NCI-H2171 treated with DMSO at 0.1 percent for 48 hours (cell line): ENCODE results near the gene DAAM2.

Experiments
- DNase-seq: peaks from one replicate; lab custom pipeline; 2025; lab: John Stamatoyannopoulos, UW

The DAAM2 gene

DNA sequence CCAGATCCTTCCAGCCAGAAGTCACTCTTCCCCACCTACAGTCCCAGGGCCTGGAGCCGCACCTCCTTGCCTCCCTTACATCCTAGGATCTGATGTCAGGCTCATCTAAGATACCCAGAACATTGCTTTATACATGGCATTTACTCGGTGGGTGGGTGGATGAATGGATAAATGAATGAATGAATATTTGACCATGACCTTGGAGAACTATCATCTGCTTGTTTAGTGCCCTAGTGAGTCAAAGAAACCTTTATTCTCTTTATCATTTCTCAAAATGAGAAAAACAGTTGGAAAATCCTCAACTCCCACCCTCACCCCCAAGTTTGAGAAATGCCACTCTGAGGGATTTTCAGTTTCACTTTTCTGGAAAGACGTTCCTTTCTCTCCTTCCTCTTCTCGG lies 56.0 kb downstream of the DAAM2 start:
- no peak for DNase-seq

DNA sequence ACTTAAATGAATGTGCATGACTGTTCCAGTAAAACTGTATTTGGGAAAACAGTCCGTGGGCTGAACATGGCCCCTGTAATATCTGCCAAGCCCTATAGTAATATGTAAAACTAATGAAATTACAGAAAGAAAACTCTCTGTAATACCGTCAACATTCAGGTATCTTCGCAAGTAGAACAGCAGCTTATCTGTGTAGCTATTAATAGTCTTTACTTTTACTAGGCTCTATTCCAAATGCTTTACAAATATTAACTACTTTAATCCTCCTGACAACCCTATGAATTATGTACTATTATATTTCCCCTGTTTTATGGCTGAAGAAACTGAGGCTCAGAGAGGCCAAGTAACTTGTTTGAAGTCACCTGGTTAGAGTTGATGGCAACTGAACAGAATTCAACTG lies 57.1 kb downstream of the DAAM2 start:
- DNase-seq, result no peak

- no peak for DNase-seq
These were observed 57.6 kb downstream of the DAAM2 start for GRCh38 chr6:39849764-39850163.

GRCh38 chr6:39850736-39851297 lies 58.6 kb downstream of the DAAM2 start:
- DNase-seq, result peak; percentile 11

- no peak for DNase-seq
These were observed 59.2 kb downstream of the DAAM2 start for GRCh38 chr6:39851331-39851730.

DNA sequence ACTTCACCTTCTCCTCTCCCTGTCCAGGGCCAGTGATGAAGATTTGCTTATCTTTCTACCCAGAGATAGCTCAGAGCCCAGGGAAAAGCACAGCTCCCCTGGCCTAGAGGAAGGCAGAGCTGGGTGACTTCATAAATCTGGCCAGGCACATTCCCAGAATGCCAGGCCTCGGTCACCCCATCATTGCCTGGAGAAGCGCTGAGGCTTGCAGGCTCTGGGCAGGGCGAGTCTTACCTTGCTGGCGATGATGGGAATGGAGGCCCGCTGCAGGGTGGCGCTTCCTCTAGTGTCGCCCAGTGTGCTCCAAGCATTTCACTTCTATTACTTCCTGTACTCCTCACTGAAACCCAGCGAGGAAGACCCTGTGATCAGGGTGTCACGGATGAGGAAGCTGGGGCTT lies 60.1 kb downstream of the DAAM2 start:
- no peak for DNase-seq

DNA sequence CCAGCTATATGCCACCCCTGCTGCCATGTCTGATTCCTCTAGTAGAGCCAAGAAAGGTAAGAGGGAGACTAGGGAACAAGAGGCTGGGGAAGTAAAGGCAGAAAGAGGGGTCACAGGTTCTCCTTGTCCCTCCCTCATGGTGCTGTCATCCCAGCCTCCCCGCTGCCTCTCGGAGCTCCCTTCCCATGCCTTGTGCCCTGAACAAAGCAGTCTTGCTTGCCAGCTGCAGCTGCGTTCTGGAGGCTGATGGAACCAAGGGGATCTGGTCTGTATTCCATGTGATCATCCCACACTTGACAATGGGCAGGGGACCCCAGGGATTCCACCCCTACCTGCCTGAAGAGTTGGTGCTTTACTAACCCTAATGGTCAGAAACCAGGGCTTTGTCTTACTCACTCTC lies 61.4 kb downstream of the DAAM2 start:
- no peak for DNase-seq

DNA sequence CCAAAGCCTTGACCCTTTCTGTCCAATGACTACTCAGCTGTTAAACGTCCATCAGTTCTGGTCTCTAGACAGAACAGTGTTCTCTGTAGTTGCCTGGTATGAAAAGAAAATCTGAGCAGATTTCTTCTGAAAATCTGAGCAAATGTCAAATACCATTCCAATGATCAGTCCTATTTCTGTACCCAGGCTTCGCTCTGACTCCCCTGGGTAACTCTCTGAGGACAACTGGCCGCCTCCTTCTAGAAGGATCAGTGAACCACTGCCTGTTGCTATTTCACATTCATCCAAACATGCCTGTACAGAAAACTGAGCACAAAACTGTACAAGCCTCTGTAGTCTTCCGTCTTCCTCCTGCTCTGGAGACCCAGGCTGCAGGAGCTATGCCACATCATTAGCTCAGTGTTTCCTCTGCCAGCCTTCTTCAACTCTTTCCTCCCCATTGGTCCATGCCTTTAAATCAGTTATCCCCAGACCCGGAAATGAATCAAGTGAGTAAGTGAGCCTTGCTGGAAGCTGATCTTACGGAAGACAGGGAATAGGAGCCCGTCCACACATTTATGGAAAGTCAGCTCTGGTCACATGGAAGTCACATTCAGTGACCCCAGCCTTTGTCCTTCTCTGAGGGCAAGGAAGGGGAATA lies 63.3 kb downstream of the DAAM2 start:
- DNase-seq, result no peak

DNA sequence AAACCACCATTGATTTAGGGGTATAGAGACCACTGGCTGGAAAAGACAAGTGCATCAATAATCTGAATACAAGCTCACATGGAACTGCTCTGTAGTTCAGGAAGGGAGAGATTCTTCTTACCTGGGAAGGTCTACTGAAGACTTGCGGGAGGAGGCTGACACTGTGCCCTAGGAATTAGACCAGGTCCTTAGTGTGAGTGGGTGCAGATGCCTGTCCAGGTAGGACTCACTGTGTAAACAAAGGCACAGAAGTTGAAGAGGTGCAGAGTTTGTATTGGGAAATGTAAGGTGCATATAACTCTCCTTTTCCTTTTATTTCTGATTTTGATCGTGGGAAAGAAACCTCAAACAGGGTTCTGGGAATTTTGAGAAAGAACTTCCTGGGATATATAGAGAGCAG lies 66.8 kb downstream of the DAAM2 start:
- no peak for DNase-seq

- no peak for DNase-seq
These were observed 69.5 kb downstream of the DAAM2 start for GRCh38 chr6:39861663-39862062.

DNA sequence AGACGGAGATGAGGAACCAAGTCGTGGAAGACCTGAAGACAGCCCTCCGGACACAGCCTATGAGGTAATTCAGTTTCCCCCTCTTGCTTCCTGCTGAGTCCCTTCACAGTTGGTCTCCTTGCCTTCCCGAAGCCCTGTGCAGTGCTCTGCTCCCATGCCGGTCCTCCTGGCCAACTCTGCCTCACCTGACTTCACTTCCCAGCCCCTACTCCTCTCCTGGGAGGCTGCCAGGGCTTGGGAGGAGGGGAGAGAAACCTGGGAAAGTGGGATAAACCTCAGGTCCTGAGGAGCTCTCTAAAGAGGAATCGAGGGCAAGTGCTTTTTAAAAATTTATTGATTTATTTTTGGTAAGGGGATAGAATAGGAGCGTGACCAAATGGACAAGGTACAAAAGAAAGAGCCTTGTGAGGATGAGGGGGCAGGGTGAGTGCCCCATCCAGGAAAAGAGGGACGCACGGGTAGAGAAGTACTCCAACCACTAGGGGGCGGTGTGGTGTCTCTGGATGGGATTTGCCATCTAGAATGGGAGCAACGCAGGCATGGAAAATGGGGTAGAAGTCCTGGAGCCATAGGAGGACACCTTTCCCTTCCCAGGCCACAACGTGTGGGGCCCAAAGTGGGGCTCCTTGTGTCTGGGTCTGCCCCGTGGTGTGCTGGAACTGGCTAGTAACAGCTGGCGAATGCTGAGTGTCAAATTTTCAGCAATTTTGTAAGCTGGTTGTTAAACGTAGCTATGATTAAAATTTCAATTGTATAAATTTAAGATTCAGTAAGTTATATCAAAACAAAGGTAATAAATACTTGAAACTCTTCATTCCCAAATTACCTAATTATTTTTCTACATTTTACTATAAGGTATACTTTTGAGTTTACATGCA lies 73.1 kb downstream of the DAAM2 start:
- peak; percentile 29 for DNase-seq

DNA sequence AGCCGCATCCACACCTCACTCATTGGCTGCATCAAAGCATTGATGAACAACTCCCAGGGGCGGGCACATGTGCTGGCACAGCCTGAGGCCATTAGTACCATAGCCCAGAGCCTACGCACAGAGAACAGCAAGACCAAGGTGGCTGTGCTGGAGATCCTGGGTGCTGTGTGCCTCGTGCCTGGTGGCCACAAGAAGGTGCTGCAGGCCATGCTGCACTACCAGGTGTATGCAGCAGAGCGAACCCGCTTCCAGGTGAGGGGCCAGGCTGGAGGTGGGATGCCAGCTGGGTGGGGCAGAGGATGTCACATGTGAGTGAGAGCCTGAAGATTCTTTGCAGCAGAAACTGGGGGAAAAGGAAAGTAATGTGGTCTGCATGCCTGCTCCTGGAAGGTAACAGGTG lies 75.4 kb downstream of the DAAM2 start:
- no peak for DNase-seq

DNA sequence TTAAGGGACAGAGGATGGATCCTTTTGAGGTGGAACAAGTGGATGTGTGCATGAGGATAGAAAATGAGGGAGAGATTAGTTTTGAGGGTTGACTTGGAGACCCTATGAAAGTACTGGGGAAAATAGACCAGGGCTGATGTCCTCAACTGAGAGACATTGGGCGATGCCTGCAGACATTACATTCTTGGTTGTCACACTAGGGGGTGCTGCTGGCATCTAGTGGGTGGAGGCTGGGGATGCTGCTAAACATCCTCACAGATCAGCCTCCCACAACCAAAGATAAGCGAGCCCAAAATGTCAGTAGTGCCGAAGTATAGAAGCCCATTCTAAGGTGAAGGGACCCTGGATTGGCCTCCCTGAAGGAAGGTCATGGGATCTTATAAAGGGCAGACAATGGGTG lies 78.8 kb downstream of the DAAM2 start:
- DNase-seq, result no peak

GRCh38 chr6:39873439-39873838 lies 81.3 kb downstream of the DAAM2 start:
- no peak for DNase-seq

DNA sequence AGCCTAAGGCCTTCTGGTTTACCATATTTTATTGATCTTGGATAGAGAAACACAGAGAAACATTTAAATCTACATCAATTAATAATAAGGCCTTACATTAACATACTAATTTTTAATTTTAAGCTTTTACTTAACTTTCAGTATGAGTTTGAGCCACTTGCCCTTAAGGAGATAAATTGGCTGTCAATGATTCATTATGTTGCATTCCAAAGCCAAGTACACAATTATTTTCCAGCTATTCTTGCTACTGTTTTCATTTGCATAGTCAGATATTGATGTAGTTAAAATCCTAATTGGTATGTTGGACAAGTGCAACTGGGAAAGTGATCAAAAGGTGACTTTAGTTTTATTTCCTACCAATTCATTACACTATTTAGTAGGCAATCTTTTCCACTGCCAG lies 83.9 kb downstream of the DAAM2 start:
- DNase-seq, result no peak

GRCh38 chr6:39876826-39877225 lies 84.7 kb downstream of the DAAM2 start:
- DNase-seq, result no peak

- DNase-seq, result no peak
These were observed 87.4 kb downstream of the DAAM2 start for GRCh38 chr6:39879535-39879934.

DNA sequence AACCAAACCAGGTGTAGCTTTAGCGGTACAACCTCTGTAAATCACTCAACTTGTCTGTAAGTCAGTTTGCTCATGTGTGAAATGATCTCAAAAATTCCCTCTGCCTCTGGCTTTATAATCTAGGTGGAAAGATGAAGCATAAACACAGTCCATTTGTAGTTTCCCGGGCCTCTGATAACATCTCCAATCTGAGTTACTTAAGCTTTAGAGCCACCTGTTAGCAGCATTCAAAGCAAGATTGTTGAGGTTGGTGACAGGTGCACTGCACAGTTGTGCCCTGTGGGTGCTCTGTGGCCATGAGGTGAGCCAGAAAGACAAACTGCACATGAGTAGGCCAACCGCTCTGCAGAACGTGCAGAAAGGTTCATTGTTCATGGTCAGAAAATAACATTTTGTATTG lies 88.4 kb downstream of the DAAM2 start:
- peak; percentile 78 for DNase-seq

GRCh38 chr6:39881851-39882530 lies 89.8 kb downstream of the DAAM2 start:
- no peak for DNase-seq

- no peak for DNase-seq
These were observed 90.3 kb downstream of the DAAM2 start for GRCh38 chr6:39882531-39882899.

- no peak for DNase-seq
These were observed 92.5 kb downstream of the DAAM2 start for GRCh38 chr6:39884696-39885095.

- DNase-seq, result no peak
These were observed 93.5 kb downstream of the DAAM2 start for GRCh38 chr6:39885691-39886090.

DNA sequence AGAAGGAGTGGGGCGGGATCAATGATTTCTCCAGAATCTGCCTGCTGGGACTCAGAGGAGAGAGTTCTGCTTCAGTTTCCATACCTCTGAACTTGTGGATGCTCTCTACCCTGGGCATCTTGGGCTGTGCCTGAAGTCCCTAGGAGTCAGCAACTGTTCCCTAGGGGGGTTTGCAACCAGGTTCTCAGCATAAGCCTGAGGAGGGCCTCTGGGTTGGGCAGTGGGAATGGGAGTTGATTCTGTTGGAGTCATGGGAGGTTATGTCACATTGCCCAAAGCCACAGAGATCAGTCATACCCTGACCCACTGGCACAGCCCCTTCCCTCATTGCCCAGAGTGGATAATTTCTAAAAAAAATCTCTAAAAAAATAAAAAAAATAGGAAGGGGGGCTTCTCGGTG lies 94.7 kb downstream of the DAAM2 start:
- no peak for DNase-seq
